H1 (cell line): Measurements from ENCODE around the gene AUH. TPM values are rescaled to one million over a fixed set of nuclear protein-coding genes. Genes with fewer than 3 reads are reported as not detected.

ENCODE experiments used
- CTCF ChIA-PET: fragments of 300-600 bp; sonication (Branson Sonifier 250); formaldehyde crosslinking; loops from one replicate; lab custom pipeline; 2021; ENCODE audit not compliant: partially characterized antibody; lab: Charles Lee
- POLR2A ChIA-PET: fragments of 300-600 bp; sonication (Branson Sonifier 250); formaldehyde crosslinking; loops from one replicate; lab custom pipeline; 2021; ENCODE audit warnings: inconsistent platforms; ENCODE audit not compliant: partially characterized antibody; lab: Charles Lee
- DNase-seq, 2 experiments: peaks; one replicate each; pipeline versions ENCODE4 v3.0.0 to v3.0.0-alpha.2; 2010 to 2022; ENCODE audit warnings: low spot score in 2 of 2, low read depth in 1 of 2, mixed read lengths in 1 of 2
- FAIRE-seq: peaks from 2 replicates; lab custom pipeline; 2011; peaks lifted over from hg19 to GRCh38; lab: Jason Lieb, UNC
- H2AFZ ChIP-seq: 2 replicates; pipeline ENCODE4 v1.8.1; 2012; ENCODE audit warnings: low read length, inconsistent platforms
- H2AK5ac ChIP-seq: 2 replicates; pipeline ENCODE4 v1.6.1; 2013; ENCODE audit warnings: low read depth, low read length
- H2BK120ac ChIP-seq: replicated peaks from 2 replicates; pipeline ENCODE3; 2013; ENCODE audit warnings: low read depth, low read length, inconsistent platforms
- H2BK12ac ChIP-seq: 2 replicates; pipeline ENCODE4 v1.6.1; 2013; ENCODE audit warnings: low read depth, low read length
- H2BK15ac ChIP-seq: 2 replicates; pipeline ENCODE4 v1.6.1; 2013; ENCODE audit warnings: low read length
- H2BK20ac ChIP-seq: 2 replicates; pipeline ENCODE4 v1.6.1; 2013; ENCODE audit warnings: low read length
- H2BK5ac ChIP-seq: 2 replicates; pipeline ENCODE4 v1.6.1; 2013; ENCODE audit warnings: low read depth, low read length
- H3K14ac ChIP-seq: 2 replicates; pipeline ENCODE4 v1.6.1; 2013; ENCODE audit warnings: inconsistent platforms; ENCODE audit not compliant: insufficient read length
- H3K18ac ChIP-seq: 2 replicates; pipeline ENCODE4 v1.6.1; 2013; ENCODE audit warnings: low read length; ENCODE audit errors: extremely low read depth
- H3K23ac ChIP-seq: 2 replicates; pipeline ENCODE4 v1.6.1; 2013; ENCODE audit warnings: inconsistent platforms; ENCODE audit not compliant: insufficient read length
- H3K23me2 ChIP-seq: 2 replicates; pipeline ENCODE4 v1.6.1; 2013; ENCODE audit warnings: low read depth, low read length
- H3K27ac ChIP-seq: 2 replicates; pipeline ENCODE4 v1.6.1; 2011; ENCODE audit warnings: low read depth, low read length, inconsistent platforms
- H3K27me3 ChIP-seq, 4 experiments: replicated peaks in 1 of 4; 1 replicate in 1 of 4; 2 replicates in 3 of 4; pipeline versions ENCODE4 v1.6.1 to v1.8.1; 2011 to 2013; ENCODE audit warnings: low read length in 3 of 4, mild to moderate bottlenecking in 3 of 4, inconsistent platforms in 2 of 4, mixed read lengths in 2 of 4, moderate library complexity in 1 of 4; ENCODE audit not compliant: control insufficient read depth in 3 of 4, insufficient read depth in 3 of 4; ENCODE audit errors: extremely low read depth in 1 of 4
- H3K36me3 ChIP-seq, 4 experiments: 2 replicates each; pipeline versions ENCODE4 v1.6.1 to v1.8.1; 2011 to 2013; ENCODE audit warnings: mild to moderate bottlenecking in 4 of 4, low read length in 3 of 4, moderate library complexity in 2 of 4, control low read depth in 1 of 4, inconsistent platforms in 1 of 4; ENCODE audit not compliant: insufficient read depth in 4 of 4, control insufficient read depth in 2 of 4
- H3K4ac ChIP-seq: replicated peaks from 2 replicates; pipeline ENCODE3; 2013; ENCODE audit warnings: low read length, low read depth, mixed read lengths, inconsistent platforms; ENCODE audit not compliant: insufficient read length
- H3K4me1 ChIP-seq, 4 experiments: replicated peaks in 1 of 4; 1 replicate in 1 of 4; 2 replicates in 3 of 4; pipeline versions ENCODE4 v1.6.1 to v1.8.1; 2011 to 2013; ENCODE audit warnings: low read length in 3 of 4, inconsistent platforms in 2 of 4, mixed read lengths in 1 of 4; ENCODE audit not compliant: insufficient read depth in 4 of 4, control insufficient read depth in 3 of 4
- H3K4me2 ChIP-seq, 2 experiments: 2 replicates each; pipeline versions ENCODE4 v1.6.1 to v1.8.1; 2011 to 2013; ENCODE audit warnings: low read depth in 2 of 2, low read length in 2 of 2, control low read depth in 1 of 2, inconsistent platforms in 1 of 2, mild to moderate bottlenecking in 1 of 2; ENCODE audit not compliant: insufficient read depth in 1 of 2
- H3K4me3 ChIP-seq, 4 experiments: fragments of 200-600, 300-600 bp in 1 of 4; sonication (generic), shearing (Covaris generic), sonication (Bioruptor Twin) in 1 of 4; 2 replicates each; pipeline versions ENCODE4 v1.5.1 to v1.8.1; 2011 to 2016; ENCODE audit warnings: low read length in 4 of 4, low read depth in 3 of 4, control low read depth in 2 of 4, inconsistent platforms in 2 of 4, mild to moderate bottlenecking in 2 of 4, mixed read lengths in 1 of 4, moderate library complexity in 1 of 4; ENCODE audit not compliant: insufficient read depth in 2 of 4; ENCODE audit errors: extremely low read depth in 1 of 4
- H3K56ac ChIP-seq: replicated peaks from 2 replicates; pipeline ENCODE3; 2013; ENCODE audit warnings: low read depth, mild to moderate bottlenecking, mixed read lengths, low read length, inconsistent platforms; ENCODE audit not compliant: insufficient read length
- H3K79me1 ChIP-seq: 2 replicates; pipeline ENCODE4 v1.6.1; 2013; ENCODE audit warnings: low read depth, low read length, control low read depth
- H3K79me2 ChIP-seq, 2 experiments: 2 replicates each; pipeline versions ENCODE4 v1.6.1 to v1.8.1; 2012 to 2013; ENCODE audit warnings: low read length in 2 of 2, mild to moderate bottlenecking in 2 of 2, inconsistent platforms in 1 of 2; ENCODE audit not compliant: insufficient read depth in 2 of 2, control insufficient read depth in 1 of 2
- H3K9ac ChIP-seq, 4 experiments: replicated peaks in 1 of 4; 1 replicate in 1 of 4; 2 replicates in 3 of 4; pipeline versions ENCODE4 v1.6.1 to v1.8.1; 2011 to 2013; ENCODE audit warnings: low read depth in 3 of 4, low read length in 3 of 4, control low read depth in 2 of 4, mild to moderate bottlenecking in 2 of 4, moderate library complexity in 2 of 4, inconsistent platforms in 1 of 4; ENCODE audit errors: extremely low read depth in 1 of 4
- H3K9me3 ChIP-seq, 2 experiments: 2 replicates each; pipeline versions ENCODE4 v1.6.1 to v1.8.1; 2012 to 2013; ENCODE audit warnings: mild to moderate bottlenecking in 2 of 2, moderate library complexity in 2 of 2, control low read depth in 1 of 2, inconsistent platforms in 1 of 2, low read depth in 1 of 2, low read length in 1 of 2, mixed read lengths in 1 of 2; ENCODE audit not compliant: insufficient read depth in 2 of 2
- H4K20me1 ChIP-seq, 2 experiments: replicated peaks in 1 of 2; 2 replicates each; pipeline versions ENCODE3 to v1.8.1; 2011 to 2013; ENCODE audit warnings: inconsistent platforms in 2 of 2, low read length in 2 of 2, mild to moderate bottlenecking in 1 of 2; ENCODE audit not compliant: insufficient read depth in 2 of 2, control insufficient read depth in 1 of 2
- H4K5ac ChIP-seq: 2 replicates; pipeline ENCODE4 v1.6.1; 2013; ENCODE audit warnings: low read length, low read depth, mixed read lengths, inconsistent platforms; ENCODE audit not compliant: insufficient read length
- H4K8ac ChIP-seq: 2 replicates; pipeline ENCODE4 v1.8.0; 2013; ENCODE audit warnings: mild to moderate bottlenecking, moderate library complexity, low read length, inconsistent platforms; ENCODE audit not compliant: insufficient read depth; ENCODE audit errors: extremely low read depth
- H4K91ac ChIP-seq: replicated peaks from 2 replicates; pipeline ENCODE3; 2013; ENCODE audit warnings: low read length, mixed read lengths, inconsistent platforms; ENCODE audit not compliant: insufficient read length
- BCL11A ChIP-seq, 2 experiments: IDR thresholded peaks; one replicate each; pipeline ENCODE4 v1.6.1; 2011; ENCODE audit warnings: low read depth in 2 of 2, low read length in 2 of 2, mild to moderate bottlenecking in 2 of 2
- CEBPB ChIP-seq: IDR thresholded peaks from 2 replicates; pipeline ENCODE4 v1.6.1; 2012; ENCODE audit warnings: low read depth, low read length
- CREB1 ChIP-seq: IDR thresholded peaks from 2 replicates; pipeline ENCODE4 v1.6.1; 2012; ENCODE audit warnings: inconsistent platforms
- MAFK ChIP-seq: IDR thresholded peaks from 2 replicates; pipeline ENCODE4 v1.6.1; 2012; ENCODE audit warnings: low read depth, mild to moderate bottlenecking, improper control_type of control experiment, low read length
- POLR2AphosphoS5 ChIP-seq: IDR thresholded peaks from 2 replicates; pipeline ENCODE4 v1.6.1; 2011; ENCODE audit warnings: low read depth, low read length
- TBP ChIP-seq: IDR thresholded peaks from 2 replicates; pipeline ENCODE4 v1.6.1; 2011; ENCODE audit warnings: low read depth, low read length, improper control_type of control experiment
- WGBS, 2 experiments: shearing (Covaris generic) in 1 of 2; methylation state at CpG; one replicate each; pipeline versions ENCODE4 v1.1.6 to v1.1.7; 2013 to 2015; ENCODE audit warnings: low lambda C conversion rate in 2 of 2, mixed read lengths in 2 of 2, inconsistent platforms in 1 of 2, low coverage in 1 of 2, missing lambda C conversion rate in 1 of 2; ENCODE audit not compliant: insufficient replicate concordance in 2 of 2, insufficient coverage in 1 of 2, insufficient read length in 1 of 2; ENCODE audit errors: extremely low coverage in 1 of 2, missing lambda C conversion rate in 1 of 2; 5-methylcytosine and 5-hydroxymethylcytosine counted together
- polyA plus RNA-seq, 7 experiments: library from polyadenylated mRNA; depleted of rRNA in 3 of 7; stranded (reverse) in 5 of 7; unstranded in 2 of 7; fragments of >200 nt in 5 of 7; fragments of 200-250 nt in 2 of 7; gene quantifications; 1 replicate in 5 of 7; 2 replicates in 1 of 7; 4 replicates in 1 of 7; pipeline versions ENCODE4 v1.2.1 to v1.2.3, GENCODE V29; 2011 to 2013; ENCODE audit warnings: missing spikeins in 2 of 7, mixed read lengths in 2 of 7
- total RNA-seq: library from RNA; stranded (reverse); fragmentation: NEBNext Ultra II Directional; extraction: Animal tissue kit (Norgen Biotek cat#: 25700); gene quantifications from 2 replicates; pipeline ENCODE4 v1.2.1, GENCODE V29; 2021

AUH gene
- total and polyA plus RNA-seq, 2 of the 8 experiments (the other 6 are each of a cell fraction or from before 2014, with no cell fraction given): 5.8 to 21.9 TPM

DNA sequence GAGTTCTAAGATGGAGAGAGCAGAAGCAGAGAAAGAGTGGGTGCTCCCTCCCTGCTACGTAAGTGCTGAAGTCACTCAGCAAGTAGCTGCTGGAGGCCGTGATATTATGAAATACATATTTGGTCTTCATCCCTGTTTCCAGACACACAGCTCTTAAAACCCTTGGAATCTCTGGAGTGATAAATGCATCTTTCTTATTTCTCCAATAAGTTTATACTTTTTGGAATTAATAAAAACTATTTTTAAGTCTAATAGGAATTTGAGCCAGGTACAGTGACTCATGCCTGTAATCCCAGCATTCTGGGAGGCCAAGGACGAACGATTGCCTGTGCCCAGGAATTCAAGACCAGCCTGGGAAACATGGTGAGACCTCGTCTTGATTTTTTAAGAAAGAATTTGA lies 60.6 kb downstream of the AUH start:
- Histone ChIP-seq H2BK12ac (no peak overlapping the region), H3K18ac (no peak overlapping the region), H3K4me1 (peaks cover 0 to 4% (median 1%) of the 10 kb centered on the region in 4 experiments; a peak in 1 of 7 replicates), H2BK20ac (no peak overlapping the region), H3K27me3 (no peaks in the 10 kb centered on the region), H3K9ac (no peak overlapping the region), H3K36me3 (peaks cover 0 to 3% (median 0%) of the 10 kb centered on the region in 4 experiments; a peak in 2 of 8 replicates), H4K8ac (no peak overlapping the region), H4K5ac (no peak overlapping the region), H3K23me2 (no peaks in the 10 kb centered on the region), H3K4me3 (no peak overlapping the region), H3K4me2 (no peak overlapping the region), H2BK5ac (no peak overlapping the region), H3K79me2 (no peaks in the 10 kb centered on the region; a peak in 1 of 4 replicates), H3K23ac (no peak overlapping the region), H3K56ac (no peak overlapping the region), H2BK15ac (no peak overlapping the region), H3K9me3 (no peaks in the 10 kb centered on the region), H3K27ac (no peak overlapping the region), H2AK5ac (no peak overlapping the region), H2AFZ (no peak overlapping the region), H4K20me1 (peaks cover 0 to 3% of the 10 kb centered on the region in 2 experiments), H3K4ac (no peak overlapping the region), H2BK120ac (no peak overlapping the region), H3K79me1 (0 out of 2 replicates have a peak, but pooled peaks cover 3% of the 10 kb centered on the region), H3K14ac (no peak overlapping the region), H4K91ac (no peak overlapping the region)
- CTCF ChIA-PET: no interaction called here
- TF ChIP-seq CREB1: no peak
- TF ChIP-seq POLR2AphosphoS5: no peak
- no peak for TF ChIP-seq BCL11A (IDR thresholded peaks at IDR 0.05; ENCODE audit: low read depth in 2 of 2, low read length in 2 of 2)
- TF ChIP-seq MAFK: no peak
- no peak for TF ChIP-seq TBP
- no peak for TF ChIP-seq CEBPB
- no peak for DNase-seq
- no peak for FAIRE-seq
- WGBS, 2 experiments: 97% methylated on average over 5 of the region's 5 CpGs; no CpG with 5 or more reads in 1 of the 2 experiments
- POLR2A ChIA-PET: interaction anchor here (1.7 kb wide), 1 partner anchor 19 kb away, joined by 3 read pairs; no protein-coding TSS in a partner anchor
